ENCODE data around the gene SMG6. TPM values are rescaled to one million over a fixed set of nuclear protein-coding genes. Genes with fewer than 3 reads are reported as not detected.

SMG6 gene
- total RNA-seq, 1 donor, result 49.3 TPM

DNA sequence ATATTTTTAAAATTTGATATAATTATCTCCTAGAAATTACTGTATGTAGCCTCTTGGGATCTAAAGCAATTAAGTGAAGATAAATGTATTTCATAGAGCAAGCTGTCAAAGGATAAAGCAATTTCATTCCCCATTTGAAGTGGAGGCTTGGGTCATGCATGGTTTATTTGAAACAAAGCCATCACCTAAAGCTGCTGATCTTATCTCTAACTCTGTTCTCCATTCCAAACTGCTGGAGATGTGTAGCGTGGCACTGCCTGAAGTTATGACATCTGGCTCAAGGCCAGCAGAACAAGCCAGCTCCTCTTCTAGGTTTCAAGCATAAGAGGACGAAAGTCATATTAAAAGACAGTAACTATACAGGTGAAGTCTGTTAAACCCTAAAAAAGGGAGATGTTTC is 164.8 kb downstream of the SMG6 start:
- TF ChIP-seq, protein P1, sequence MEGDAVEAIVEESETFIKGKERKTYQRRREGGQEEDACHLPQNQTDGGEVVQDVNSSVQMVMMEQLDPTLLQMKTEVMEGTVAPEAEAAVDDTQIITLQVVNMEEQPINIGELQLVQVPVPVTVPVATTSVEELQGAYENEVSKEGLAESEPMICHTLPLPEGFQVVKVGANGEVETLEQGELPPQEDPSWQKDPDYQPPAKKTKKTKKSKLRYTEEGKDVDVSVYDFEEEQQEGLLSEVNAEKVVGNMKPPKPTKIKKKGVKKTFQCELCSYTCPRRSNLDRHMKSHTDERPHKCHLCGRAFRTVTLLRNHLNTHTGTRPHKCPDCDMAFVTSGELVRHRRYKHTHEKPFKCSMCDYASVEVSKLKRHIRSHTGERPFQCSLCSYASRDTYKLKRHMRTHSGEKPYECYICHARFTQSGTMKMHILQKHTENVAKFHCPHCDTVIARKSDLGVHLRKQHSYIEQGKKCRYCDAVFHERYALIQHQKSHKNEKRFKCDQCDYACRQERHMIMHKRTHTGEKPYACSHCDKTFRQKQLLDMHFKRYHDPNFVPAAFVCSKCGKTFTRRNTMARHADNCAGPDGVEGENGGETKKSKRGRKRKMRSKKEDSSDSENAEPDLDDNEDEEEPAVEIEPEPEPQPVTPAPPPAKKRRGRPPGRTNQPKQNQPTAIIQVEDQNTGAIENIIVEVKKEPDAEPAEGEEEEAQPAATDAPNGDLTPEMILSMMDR (IDR thresholded peaks at IDR 0.05; ENCODE audit: insufficient read depth, low read length), result no peak
- H3K4me3 ChIP-seq (ENCODE audit: low read depth, low read length), result no peak overlapping the region
- DNase-seq (ENCODE audit: low read depth), result peak; percentile 62

DNA sequence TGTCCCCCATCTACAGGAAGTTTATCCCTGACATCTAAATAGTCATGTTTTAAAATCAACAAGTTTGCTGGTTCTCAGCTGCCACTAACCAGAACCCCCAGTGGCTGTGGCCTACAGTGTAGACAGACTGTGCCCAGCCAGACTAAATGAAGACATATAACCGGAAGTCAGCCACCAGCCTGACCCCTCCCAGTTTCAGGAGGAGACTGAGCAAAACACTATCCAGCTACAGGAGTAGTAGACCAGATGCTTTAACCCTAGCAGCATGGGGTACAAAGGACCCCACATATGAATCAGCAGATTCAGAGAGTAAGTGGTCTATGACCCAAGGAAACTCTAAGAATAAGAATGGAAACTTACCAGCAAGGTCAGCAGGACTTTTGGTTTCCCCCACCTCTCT is 165.3 kb downstream of the SMG6 start:
- no peak overlapping the region for H3K4me3 ChIP-seq (ENCODE audit: low read depth, low read length)
- TF ChIP-seq, protein P1 (IDR thresholded peaks at IDR 0.05; ENCODE audit: insufficient read depth, low read length), result no peak
- no peak for DNase-seq (ENCODE audit: low read depth)

- peak; percentile 33 for DNase-seq (ENCODE audit: low read depth)
- no peak overlapping the region for H3K4me3 ChIP-seq (ENCODE audit: low read depth, low read length)
- TF ChIP-seq, protein P1 (IDR thresholded peaks at IDR 0.05; ENCODE audit: insufficient read depth, low read length), result no peak
These were observed 166.1 kb downstream of the SMG6 start for GRCh38 chr17:2137342-2138098.

- no peak for DNase-seq (ENCODE audit: low read depth)
- TF ChIP-seq, protein P1 (IDR thresholded peaks at IDR 0.05; ENCODE audit: insufficient read depth, low read length), result no peak
- H3K4me3 ChIP-seq (ENCODE audit: low read depth, low read length), result no peak overlapping the region
These were observed 167.3 kb downstream of the SMG6 start for GRCh38 chr17:2136241-2136640.

GRCh38 chr17:2128011-2128410 is 175.6 kb downstream of the SMG6 start:
- TF ChIP-seq, protein P1 (IDR thresholded peaks at IDR 0.05; ENCODE audit: insufficient read depth, low read length), result no peak
- DNase-seq (ENCODE audit: low read depth), result no peak
- H3K4me3 ChIP-seq (ENCODE audit: low read depth, low read length), result no peak overlapping the region

GRCh38 chr17:2125013-2125535 is 178.5 kb downstream of the SMG6 start:
- no peak overlapping the region for H3K4me3 ChIP-seq (ENCODE audit: low read depth, low read length)
- TF ChIP-seq, protein P1 (IDR thresholded peaks at IDR 0.05; ENCODE audit: insufficient read depth, low read length), result no peak
- peak; percentile 56 for DNase-seq (ENCODE audit: low read depth)
